SK-MEL-5 (cell line): ENCODE results near the gene TBX5. TPM values are rescaled to one million over a fixed set of nuclear protein-coding genes. Genes with fewer than 3 reads are reported as not detected.

ENCODE experiments used
- DNase-seq: peaks from one replicate; pipeline ENCODE4 v3.0.0-alpha.2; 2016; ENCODE audit warnings: low read depth, low spot score
- in situ Hi-C: cut with HindIII; loops from 2 replicates; pipeline ENCODE4 v1.10.0; 2016; ENCODE audit warnings: low sequenced_read_pairs, high pct_unique_total_duplicates, low pct_unique_long_range_greater_than_20kb
- total RNA-seq: library from RNA; depleted of rRNA; stranded (reverse); fragments of >200 nt; shearing (Covaris generic); gene quantifications from 2 replicates; pipeline ENCODE4 v1.2.3, GENCODE V29; 2014

TBX5 gene
- total RNA-seq, 1 experiment from 2014 or later = not detected

DNA sequence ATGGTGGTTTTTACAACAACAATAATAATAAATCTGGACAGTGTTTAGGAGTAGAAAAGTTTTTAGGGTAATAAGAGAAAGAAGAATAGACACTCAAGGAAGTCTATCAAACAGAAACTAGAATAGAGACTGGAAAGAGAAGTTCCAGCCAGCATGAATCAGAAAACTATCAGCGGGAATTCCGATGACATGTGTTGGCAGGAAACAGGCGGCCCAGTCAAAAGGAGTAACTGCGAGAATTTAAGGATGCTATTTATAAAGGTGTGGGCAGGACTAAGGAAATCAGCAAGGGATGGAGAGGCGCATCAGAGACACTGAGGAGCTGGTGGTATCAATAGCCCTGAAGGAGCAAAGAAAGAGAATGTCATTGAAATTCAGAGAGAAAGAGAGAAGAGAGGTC lies 89.9 kb downstream of the TBX5 start:
- no peak for DNase-seq
- in situ Hi-C loops = no loop called here

DNA sequence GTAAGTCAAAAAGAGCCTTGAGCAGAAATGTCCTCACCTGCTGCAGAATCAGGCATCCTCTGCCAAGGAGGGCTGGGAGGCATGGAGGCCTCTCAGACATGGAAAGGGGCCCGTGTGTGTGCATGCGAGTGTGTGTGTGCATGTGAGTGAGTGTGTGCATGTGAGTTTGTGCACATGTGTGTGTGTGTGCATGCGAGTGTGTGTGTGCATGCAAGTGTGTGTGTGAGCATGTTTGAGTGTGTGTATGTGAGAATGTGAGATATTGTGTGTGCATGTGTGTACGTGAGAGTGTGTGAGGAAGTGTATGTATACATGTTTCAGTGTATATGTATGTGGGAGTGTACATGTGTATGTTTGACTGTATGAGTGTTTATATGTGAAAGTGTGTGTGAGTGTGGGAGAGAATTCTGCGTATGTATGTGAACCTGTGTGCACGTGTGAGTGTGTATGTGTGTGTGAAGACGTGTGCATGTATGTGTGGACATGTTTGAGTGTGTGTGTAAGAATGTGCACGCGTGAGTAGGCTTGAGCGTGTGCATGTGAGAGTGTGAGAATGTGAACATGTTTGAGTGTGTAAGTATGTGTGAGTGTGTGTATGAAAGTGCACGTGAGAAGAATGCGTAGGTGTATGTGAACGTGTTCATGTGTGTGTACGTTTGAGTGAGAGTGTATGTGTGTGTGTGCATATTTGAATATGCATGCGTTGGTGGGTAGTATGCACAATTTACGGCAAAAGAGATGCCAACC lies 90.8 kb downstream of the TBX5 start:
- in situ Hi-C loops = no loop called here
- DNase-seq = no peak

DNA sequence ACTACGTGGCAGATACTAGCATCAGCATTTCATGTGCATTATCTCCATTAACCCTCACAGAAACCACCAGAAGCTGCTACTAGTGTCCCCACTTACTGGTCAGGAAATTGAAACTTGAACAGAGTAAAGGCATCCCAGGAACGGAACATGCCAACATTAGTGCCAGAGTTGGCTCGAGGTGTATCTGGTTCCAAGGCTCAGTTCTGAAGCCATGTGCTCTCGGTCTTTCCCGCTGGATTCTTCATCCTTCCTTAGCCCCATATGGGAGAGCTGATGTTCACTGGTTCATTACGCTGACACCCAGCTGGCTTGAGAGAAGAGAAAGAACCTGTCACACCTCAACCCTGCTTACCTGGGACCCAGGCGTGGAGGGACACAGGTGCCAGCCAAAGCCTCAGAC lies 91.5 kb downstream of the TBX5 start:
- in situ Hi-C loops = no loop called here
- no peak for DNase-seq

DNA sequence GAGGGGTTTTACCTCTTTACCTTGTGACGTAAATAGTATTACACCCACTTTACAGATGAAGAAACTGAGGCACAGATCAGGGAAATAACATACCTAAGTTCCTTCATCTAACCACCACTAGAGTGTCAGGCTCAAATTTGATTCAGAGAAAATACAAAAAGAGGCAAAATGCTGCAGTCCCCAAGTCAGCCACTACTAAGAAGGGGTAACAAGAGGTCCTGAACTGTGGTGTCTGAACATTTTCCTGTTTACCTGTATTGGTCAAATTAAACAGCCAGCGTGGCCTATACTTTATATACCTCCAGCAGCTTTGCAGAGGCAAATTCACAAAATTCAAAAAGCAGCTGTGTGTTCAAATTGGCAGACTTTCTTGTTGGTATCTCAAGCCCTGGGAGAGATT lies 92.0 kb downstream of the TBX5 start:
- in situ Hi-C loops = no loop called here

DNA sequence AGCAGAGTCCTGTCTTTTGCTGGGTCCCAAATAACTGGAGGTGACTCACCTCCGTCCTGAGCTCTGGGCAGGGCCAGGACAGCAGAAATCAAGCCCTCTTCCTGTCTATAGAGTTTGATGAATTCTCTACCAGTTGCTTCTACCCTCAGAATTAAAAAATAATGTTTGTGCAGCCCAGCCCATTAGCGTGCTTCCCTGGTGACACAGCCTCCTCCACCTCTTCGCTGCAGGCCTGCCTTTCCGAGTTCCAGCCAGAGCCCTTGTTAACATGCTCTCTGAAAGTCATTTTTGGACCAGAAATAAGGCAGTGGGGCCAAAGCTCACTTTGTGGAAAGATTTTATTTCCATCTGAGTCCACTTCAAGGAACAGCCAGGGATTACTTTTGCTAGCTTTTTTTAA lies 94.0 kb downstream of the TBX5 start:
- DNase-seq = no peak
- in situ Hi-C loops = no loop called here

More for the DNA sequence above, 92.0 kb downstream of the TBX5 start:
- no peak for DNase-seq

DNA sequence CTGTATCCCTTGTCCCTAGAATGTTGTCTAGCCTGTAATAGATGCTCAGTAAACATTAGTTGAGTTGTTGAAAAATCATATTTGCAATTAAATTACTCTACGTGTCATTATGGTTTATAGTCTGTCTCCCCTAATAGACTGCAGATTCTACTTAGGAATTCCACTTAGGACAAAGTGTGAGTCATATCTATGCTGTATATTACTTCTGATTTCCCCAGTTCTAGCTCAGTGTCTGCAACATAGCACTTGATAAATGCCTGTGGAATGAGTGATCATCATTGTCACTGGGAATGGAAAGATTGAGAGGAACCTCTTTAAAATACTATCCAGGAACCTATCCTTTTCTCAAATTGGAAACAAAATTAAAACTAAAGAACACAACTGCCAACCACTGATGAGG lies 99.3 kb downstream of the TBX5 start:
- in situ Hi-C loops = no loop called here
- DNase-seq = no peak

DNA sequence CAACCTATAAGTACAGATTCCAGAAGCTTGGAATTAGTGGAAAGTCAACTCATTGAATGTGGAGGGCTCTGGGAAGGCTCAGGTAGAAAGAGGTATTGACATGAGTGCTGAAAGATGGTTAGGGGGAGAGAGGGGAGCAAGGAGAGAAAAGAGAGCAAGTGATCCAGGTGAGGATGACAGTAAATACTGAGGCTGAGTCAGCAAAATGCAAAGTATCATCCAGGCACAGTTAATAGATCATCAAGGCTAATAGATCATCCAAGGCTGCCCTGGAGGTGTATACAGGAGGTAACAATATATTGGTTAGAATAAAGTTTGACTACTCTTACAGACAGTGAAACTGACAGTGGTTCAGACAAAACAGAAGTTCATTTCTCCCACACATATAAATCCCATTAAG lies 100.5 kb downstream of the TBX5 start:
- in situ Hi-C loops = no loop called here
- no peak for DNase-seq
